GM12878 (cell line): ENCODE measurements around the gene PRDM8. TPM values are rescaled to one million over a fixed set of nuclear protein-coding genes. Genes with fewer than 3 reads are reported as not detected.

Source experiments
- ATAC-seq: fragments of 200-7000 bp; cut with Tn5 transposase; 3 replicates; pipeline ENCODE4 v1.9.1; 2020; ENCODE audit warnings: mild to moderate bottlenecking, moderate library complexity
- BruUV-seq: library from RNA; stranded (reverse); fragments of 400-500 nt; replicated peaks from 2 replicates; lab custom pipeline; 2021; lab: Mats Ljungman, UMichigan
- CTCF ChIA-PET: fragments of 300-600 bp; sonication (Branson Sonifier 250); formaldehyde crosslinking; extraction: SDS; loops from one replicate; lab custom pipeline; 2021; ENCODE audit warnings: inconsistent platforms; lab: Yijun Ruan, JAX
- POLR2A ChIA-PET: fragments of 350-600 bp; formaldehyde crosslinking; extraction: SDS; loops from one replicate; lab custom pipeline; 2021; ENCODE audit warnings: inconsistent platforms; lab: Charles Lee
- RAD21 ChIA-PET: fragments of 300-600 bp; sonication (Branson Sonifier 250); formaldehyde crosslinking; loops from one replicate; lab custom pipeline; 2023; ENCODE audit warnings: antibody characterized with exemption; ENCODE audit not compliant: unreplicated experiment; lab: Charles Lee
- SMC1A ChIA-PET: fragments of 300-600 bp; sonication (Branson Sonifier 250); formaldehyde crosslinking; loops from one replicate; lab custom pipeline; 2023; ENCODE audit not compliant: unreplicated experiment, uncharacterized antibody; lab: Charles Lee
- DNase-seq: peaks from one replicate; pipeline ENCODE4 v3.0.0-alpha.2; 2011; ENCODE audit warnings: low read depth, low spot score
- FAIRE-seq: peaks from 3 replicates; lab custom pipeline; 2011; peaks lifted over from hg19 to GRCh38; lab: Jason Lieb, UNC
- H2AFZ ChIP-seq: 2 replicates; pipeline ENCODE4 v1.6.0; 2011; ENCODE audit warnings: low read depth, low read length, control low read depth; ENCODE audit not compliant: control insufficient read depth
- H3K27ac ChIP-seq: 2 replicates; pipeline ENCODE4 v1.5.1; 2011; ENCODE audit warnings: control low read depth; ENCODE audit not compliant: control insufficient read depth, insufficient read depth
- H3K27me3 ChIP-seq, 2 experiments: replicated peaks in 1 of 2; 2 replicates each; pipeline versions ENCODE4 v1.6.0 to v1.6.1; 2011; ENCODE audit warnings: low read length in 1 of 2; ENCODE audit not compliant: control insufficient read depth in 2 of 2, insufficient read depth in 2 of 2
- H3K36me3 ChIP-seq, 2 experiments: 2 replicates each; pipeline ENCODE4 v1.5.1; 2011; ENCODE audit warnings: low read length in 1 of 2; ENCODE audit not compliant: control insufficient read depth in 2 of 2, insufficient read depth in 2 of 2
- H3K4me1 ChIP-seq: 2 replicates; pipeline ENCODE4 v1.6.1; 2011; ENCODE audit warnings: mild to moderate bottlenecking, low read length, moderate library complexity, mixed read lengths; ENCODE audit not compliant: control insufficient read depth, insufficient read depth
- H3K4me2 ChIP-seq: 2 replicates; pipeline ENCODE4 v1.6.0; 2011; ENCODE audit warnings: control low read depth; ENCODE audit not compliant: control insufficient read depth, insufficient read depth
- H3K4me3 ChIP-seq: fragments of 200-600 bp; sonication (generic); 2 replicates; pipeline ENCODE4 v1.5.1; 2016
- H3K79me2 ChIP-seq: 2 replicates; pipeline ENCODE4 v1.6.0; 2011; ENCODE audit warnings: low read length; ENCODE audit not compliant: control insufficient read depth, insufficient read depth
- H3K9ac ChIP-seq: 2 replicates; pipeline ENCODE4 v1.8.0; 2011; ENCODE audit warnings: low read length, control low read depth, mixed read lengths; ENCODE audit not compliant: control insufficient read depth, insufficient read depth
- H3K9me3 ChIP-seq: replicated peaks from 3 replicates; pipeline ENCODE4 v1.5.1; 2011; ENCODE audit warnings: mild to moderate bottlenecking, low read length; ENCODE audit not compliant: control insufficient read depth, insufficient read depth
- H4K20me1 ChIP-seq: 2 replicates; pipeline ENCODE4 v1.6.0; 2011; ENCODE audit not compliant: control insufficient read depth, insufficient read depth
- ATF7 ChIP-seq: fragments of 450-650 bp; IDR thresholded peaks from 2 replicates; pipeline ENCODE4 v1.6.1; 2016; ENCODE audit warnings: low read depth, mild to moderate bottlenecking
- HSF1 ChIP-seq: fragments of 150-350 bp; IDR thresholded peaks from 2 replicates; pipeline ENCODE4 v1.6.1; 2014; ENCODE audit warnings: mild to moderate bottlenecking, low read depth, low read length
- MEF2B ChIP-seq: fragments of 450-650 bp; IDR thresholded peaks from 2 replicates; pipeline ENCODE4 v1.6.1; 2018; ENCODE audit warnings: mild to moderate bottlenecking, moderate library complexity; ENCODE audit not compliant: partially characterized antibody, poor library complexity, severe bottlenecking
- PBX3 ChIP-seq: IDR thresholded peaks from 2 replicates; pipeline ENCODE4 v1.6.1; 2011; ENCODE audit warnings: mild to moderate bottlenecking, low read depth, low read length, moderate library complexity; ENCODE audit not compliant: insufficient replicate concordance
- SMAD1 ChIP-seq: fragments of 450-650 bp; IDR thresholded peaks from 2 replicates; pipeline ENCODE4 v1.6.1; 2018; ENCODE audit warnings: mild to moderate bottlenecking, low read depth; ENCODE audit not compliant: partially characterized antibody
- WGBS: methylation state at CpG from one replicate; pipeline ENCODE4 v1.1.6; 2016; ENCODE audit warnings: low lambda C conversion rate; ENCODE audit not compliant: insufficient replicate concordance, insufficient coverage; ENCODE audit errors: missing lambda C conversion rate; 5-methylcytosine and 5-hydroxymethylcytosine counted together
- in situ Hi-C: fragments of 300-500 bp; cut with MboI; formaldehyde crosslinking; loops from 9 replicates; pipeline ENCODE4 v1.14.3; 2018; ENCODE audit warnings: mixed read lengths
- intact Hi-C: fragments of 100-400 bp; cut with micrococcal nuclease; formaldehyde crosslinking; loops from one replicate; pipeline ENCODE4 v1.14.2; 2022; ENCODE audit not compliant: unreplicated experiment
- polyA plus RNA-seq, 11 experiments: library from polyadenylated mRNA; depleted of rRNA in 4 of 11; unstranded in 6 of 11; stranded (reverse) in 5 of 11; fragments of >200 nt; fragmentation: Nextera tagmentation in 4 of 11; fragmentation: Illumina TruSeq in 1 of 11; extraction: Ambion mirVana in 4 of 11; extraction: Trizol in 1 of 11; gene quantifications; 1 replicate in 1 of 11; 2 replicates in 10 of 11; pipeline versions ENCODE4 v1.2.1 to v1.2.3, GENCODE V29; 2011 to 2016; ENCODE audit warnings: inconsistent platforms in 2 of 11, missing spikeins in 2 of 11, low read depth in 1 of 11
- total RNA-seq, 4 experiments: library from RNA; depleted of rRNA in 3 of 4; stranded (reverse); fragments of >200 nt in 3 of 4; fragmentation: Illumina TruSeq in 1 of 4; extraction: Trizol in 1 of 4; gene quantifications; 2 replicates each; pipeline versions ENCODE4 v1.2.1 to v1.2.3, GENCODE V29; 2013 to 2021

PRDM8 gene
- total and polyA plus RNA-seq, 10 of the 15 experiments (the other 5 are each of a cell fraction or from before 2014, with no cell fraction given), result 0.09 to 1.6 (median 0.40) TPM

- BruUV-seq, result no TSS peak
- no peaks in the 10 kb centered on the region for H3K4me1 ChIP-seq
- TF ChIP-seq SMAD1 (no peak), ATF7 (no peak), MEF2B (no peak), PBX3 (no peak), HSF1 (no peak)
- TF ChIP-seq, all 136 proteins: peak for 0
Measured at GRCh38 chr4:80213117-80213815, 16.0 kb downstream of the PRDM8 start.

More at GRCh38 chr4:80213117-80213815, 16.0 kb downstream of the PRDM8 start:
- no peak for DNase-seq
- POLR2A ChIA-PET, result interaction anchor here (0.5 kb wide), 1 partner anchor 1811 kb away, joined by 3 read pairs; no protein-coding TSS in a partner anchor
- Histone ChIP-seq H4K20me1 (no peaks in the 10 kb centered on the region), H3K27me3 (peaks cover 0 to 3% of the 10 kb centered on the region in 2 experiments; a peak in 1 of 4 replicates), H3K9ac (no peak overlapping the region), H3K4me2 (no peak overlapping the region), H3K4me3 (no peak overlapping the region), H2AFZ (no peak overlapping the region), H3K27ac (no peak overlapping the region), H3K79me2 (no peaks in the 10 kb centered on the region), H3K9me3 (no peaks in the 10 kb centered on the region), H3K36me3 (no peaks in the 10 kb centered on the region)
- WGBS, result 47% methylated on average over 5 of the region's 5 CpGs
- RAD21 ChIA-PET, result interaction anchor here (0.6 to 2.0 kb wide), 7 partner anchors 12 to 1261 kb away, joined by 3 to 7 read pairs (median 4); no protein-coding TSS in a partner anchor
- intact Hi-C loops, result no loop called here
- CTCF ChIA-PET, result interaction anchor here (0.8 to 4.4 kb wide), 12 partner anchors 8 to 1261 kb away, joined by 3 to 25 read pairs (median 6); partner anchors contain the start of gene CFAP299
- FAIRE-seq, result no peak
- SMC1A ChIA-PET, result interaction anchor here (0.8 to 2.8 kb wide), 6 partner anchors 18 to 1261 kb away, joined by 3 to 16 read pairs (median 6); no protein-coding TSS in a partner anchor
- no peak for ATAC-seq
- in situ Hi-C loops, result loop anchor here (10.0 kb wide), 1 partner anchor 1268 kb away; no protein-coding TSS in a partner anchor
